Vagina (tissue), 2 donors: ENCODE data around the gene SMIM13. TPM values are rescaled to one million over a fixed set of nuclear protein-coding genes. Genes with fewer than 3 reads are reported as not detected.

ENCODE experiments used
- DNase-seq, 2 donors: peaks; one replicate each; pipeline ENCODE4 v3.0.0-alpha.2; 2017; ENCODE audit errors: extremely low spot score in 2 of 2
- H3K27ac ChIP-seq: fragments of 200-600 bp; sonication (generic); one replicate; pipeline ENCODE4 v1.5.1; 2019
- H3K27me3 ChIP-seq: fragments of 200-600 bp; sonication (generic); one replicate; pipeline ENCODE4 v1.5.1; 2019
- H3K36me3 ChIP-seq, 2 donors: fragments of 200-600 bp; sonication (generic); one replicate each; pipeline ENCODE4 v1.5.1; 2017 to 2019
- H3K4me1 ChIP-seq: fragments of 200-600 bp; sonication (generic); one replicate; pipeline ENCODE4 v1.5.1; 2019
- H3K4me3 ChIP-seq, 2 donors: fragments of 200-600 bp; sonication (generic); 1 replicate in 1 of 2; 2 replicates in 1 of 2; pipeline ENCODE4 v1.5.1; 2016 to 2019
- H3K9me3 ChIP-seq: fragments of 200-600 bp; sonication (generic); one replicate; pipeline ENCODE4 v1.5.1; 2019
- CTCF ChIP-seq, 3 experiments: fragments of 450-650 bp in 2 of 3; fragments of 200-600 bp in 1 of 3; sonication (generic) in 1 of 3; IDR thresholded peaks; one replicate each; pipeline ENCODE4 v1.5.1; 2017 to 2019; ENCODE audit warnings: antibody characterized with exemption in 3 of 3, mild to moderate bottlenecking in 2 of 3, moderate library complexity in 2 of 3
- POLR2A ChIP-seq, 2 donors: fragments of 450-650 bp; IDR thresholded peaks; one replicate each; pipeline ENCODE4 v1.6.1; 2017; ENCODE audit warnings: antibody characterized with exemption in 2 of 2, mild to moderate bottlenecking in 2 of 2, moderate library complexity in 2 of 2
- POLR2AphosphoS5 ChIP-seq, 2 donors: sonication (generic); formaldehyde crosslinking; IDR thresholded peaks; one replicate each; pipeline ENCODE4 v1.9.0; 2017; ENCODE audit warnings: antibody characterized with exemption in 2 of 2, mild to moderate bottlenecking in 2 of 2, low read depth in 1 of 2; ENCODE audit not compliant: insufficient read depth in 1 of 2
- intact Hi-C: fragments of 100-400 bp; cut with DNase I; formaldehyde crosslinking; loops from one replicate; pipeline ENCODE4 v1.15.1; 2023
- total RNA-seq: library from RNA; depleted of rRNA; stranded (reverse); fragments of >200 nt; gene quantifications from one replicate; pipeline ENCODE4 v1.2.3, GENCODE V29; 2016

SMIM13 gene
- total RNA-seq, 1 donor from 2014 or later, result 8.1 TPM

- intact Hi-C loops, result no loop called here
- Histone ChIP-seq H3K27me3 (no peaks in the 10 kb centered on the region), H3K27ac (no peak overlapping the region)
These were observed 67.7 kb downstream of the SMIM13 start for GRCh38 chr6:11161031-11161956.

GRCh38 chr6:11162262-11162661 lies 68.6 kb downstream of the SMIM13 start:
- Histone ChIP-seq H3K27ac (no peak overlapping the region), H3K27me3 (no peaks in the 10 kb centered on the region), H3K9me3 (no peaks in the 10 kb centered on the region), H3K4me3 (no peak overlapping the region), H3K36me3 (no peaks in the 10 kb centered on the region), H3K4me1 (no peaks in the 10 kb centered on the region)
- DNase-seq, result peak in 1 of 2 donors; percentile 77
- no peak for TF ChIP-seq POLR2A (IDR thresholded peaks at IDR 0.05)
- TF ChIP-seq POLR2AphosphoS5 (IDR thresholded peaks at IDR 0.05; ENCODE audit: insufficient read depth in 1 of 2, low read depth in 1 of 2), result no peak
- no peak for TF ChIP-seq CTCF (IDR thresholded peaks at IDR 0.05)
- intact Hi-C loops, result no loop called here

More at GRCh38 chr6:11161031-11161956, 67.7 kb downstream of the SMIM13 start:
- Histone ChIP-seq H3K4me1 (no peaks in the 10 kb centered on the region), H3K9me3 (no peaks in the 10 kb centered on the region), H3K36me3 (no peaks in the 10 kb centered on the region), H3K4me3 (no peak overlapping the region)
- TF ChIP-seq CTCF (IDR thresholded peaks at IDR 0.05) (no peak), POLR2A (IDR thresholded peaks at IDR 0.05) (no peak), POLR2AphosphoS5 (IDR thresholded peaks at IDR 0.05; ENCODE audit: insufficient read depth in 1 of 2, low read depth in 1 of 2) (no peak)
- no peak for DNase-seq

GRCh38 chr6:11163932-11164331 lies 70.3 kb downstream of the SMIM13 start:
- no peaks in the 10 kb centered on the region for H3K9me3 ChIP-seq
- intact Hi-C loops, result no loop called here
- no peak for DNase-seq
- no peak overlapping the region for H3K4me3 ChIP-seq
- peaks cover 5% of the 10 kb centered on the region for H3K4me1 ChIP-seq
- no peaks in the 10 kb centered on the region for H3K27me3 ChIP-seq
- TF ChIP-seq POLR2A (IDR thresholded peaks at IDR 0.05) (no peak), POLR2AphosphoS5 (IDR thresholded peaks at IDR 0.05; ENCODE audit: insufficient read depth in 1 of 2, low read depth in 1 of 2) (no peak), CTCF (IDR thresholded peaks at IDR 0.05) (no peak)
- no peaks in the 10 kb centered on the region for H3K36me3 ChIP-seq
- no peak overlapping the region for H3K27ac ChIP-seq

GRCh38 chr6:11164717-11165646 lies 71.3 kb downstream of the SMIM13 start:
- intact Hi-C loops, result no loop called here
- TF ChIP-seq POLR2A (IDR thresholded peaks at IDR 0.05) (no peak), POLR2AphosphoS5 (IDR thresholded peaks at IDR 0.05; ENCODE audit: insufficient read depth in 1 of 2, low read depth in 1 of 2) (no peak), CTCF (IDR thresholded peaks at IDR 0.05) (no peak)

More at GRCh38 chr6:11164717-11165646, 71.3 kb downstream of the SMIM13 start:
- no peaks in the 10 kb centered on the region for H3K36me3 ChIP-seq
- peak in 1 of 2 donors; percentile 69 for DNase-seq
- H3K4me1 ChIP-seq, result peaks cover 5% of the 10 kb centered on the region
- H3K27me3 ChIP-seq, result no peaks in the 10 kb centered on the region
- H3K9me3 ChIP-seq, result no peaks in the 10 kb centered on the region
- H3K4me3 ChIP-seq, result no peak overlapping the region
- no peak overlapping the region for H3K27ac ChIP-seq
